Vagina (tissue), 2 donors: Measurements from ENCODE around the gene ATM. TPM values are rescaled to one million over a fixed set of nuclear protein-coding genes. Genes with fewer than 3 reads are reported as not detected.

Experiments used
- DNase-seq, 2 donors: peaks; one replicate each; pipeline ENCODE4 v3.0.0-alpha.2; 2017; ENCODE audit errors: extremely low spot score in 2 of 2
- H3K27ac ChIP-seq: fragments of 200-600 bp; sonication (generic); one replicate; pipeline ENCODE4 v1.5.1; 2019
- H3K27me3 ChIP-seq: fragments of 200-600 bp; sonication (generic); one replicate; pipeline ENCODE4 v1.5.1; 2019
- H3K36me3 ChIP-seq, 2 donors: fragments of 200-600 bp; sonication (generic); one replicate each; pipeline ENCODE4 v1.5.1; 2017 to 2019
- H3K4me1 ChIP-seq: fragments of 200-600 bp; sonication (generic); one replicate; pipeline ENCODE4 v1.5.1; 2019
- H3K4me3 ChIP-seq, 2 donors: fragments of 200-600 bp; sonication (generic); 1 replicate in 1 of 2; 2 replicates in 1 of 2; pipeline ENCODE4 v1.5.1; 2016 to 2019
- H3K9me3 ChIP-seq: fragments of 200-600 bp; sonication (generic); one replicate; pipeline ENCODE4 v1.5.1; 2019
- CTCF ChIP-seq, 3 experiments: fragments of 450-650 bp in 2 of 3; fragments of 200-600 bp in 1 of 3; sonication (generic) in 1 of 3; IDR thresholded peaks; one replicate each; pipeline ENCODE4 v1.5.1; 2017 to 2019; ENCODE audit warnings: antibody characterized with exemption in 3 of 3, mild to moderate bottlenecking in 2 of 3, moderate library complexity in 2 of 3
- POLR2A ChIP-seq, 2 donors: fragments of 450-650 bp; IDR thresholded peaks; one replicate each; pipeline ENCODE4 v1.6.1; 2017; ENCODE audit warnings: antibody characterized with exemption in 2 of 2, mild to moderate bottlenecking in 2 of 2, moderate library complexity in 2 of 2
- POLR2AphosphoS5 ChIP-seq, 2 donors: sonication (generic); formaldehyde crosslinking; IDR thresholded peaks; one replicate each; pipeline ENCODE4 v1.9.0; 2017; ENCODE audit warnings: antibody characterized with exemption in 2 of 2, mild to moderate bottlenecking in 2 of 2, low read depth in 1 of 2; ENCODE audit not compliant: insufficient read depth in 1 of 2
- intact Hi-C: fragments of 100-400 bp; cut with DNase I; formaldehyde crosslinking; loops from one replicate; pipeline ENCODE4 v1.15.1; 2023
- total RNA-seq: library from RNA; depleted of rRNA; stranded (reverse); fragments of >200 nt; gene quantifications from one replicate; pipeline ENCODE4 v1.2.3, GENCODE V29; 2016

Gene ATM, protein sequence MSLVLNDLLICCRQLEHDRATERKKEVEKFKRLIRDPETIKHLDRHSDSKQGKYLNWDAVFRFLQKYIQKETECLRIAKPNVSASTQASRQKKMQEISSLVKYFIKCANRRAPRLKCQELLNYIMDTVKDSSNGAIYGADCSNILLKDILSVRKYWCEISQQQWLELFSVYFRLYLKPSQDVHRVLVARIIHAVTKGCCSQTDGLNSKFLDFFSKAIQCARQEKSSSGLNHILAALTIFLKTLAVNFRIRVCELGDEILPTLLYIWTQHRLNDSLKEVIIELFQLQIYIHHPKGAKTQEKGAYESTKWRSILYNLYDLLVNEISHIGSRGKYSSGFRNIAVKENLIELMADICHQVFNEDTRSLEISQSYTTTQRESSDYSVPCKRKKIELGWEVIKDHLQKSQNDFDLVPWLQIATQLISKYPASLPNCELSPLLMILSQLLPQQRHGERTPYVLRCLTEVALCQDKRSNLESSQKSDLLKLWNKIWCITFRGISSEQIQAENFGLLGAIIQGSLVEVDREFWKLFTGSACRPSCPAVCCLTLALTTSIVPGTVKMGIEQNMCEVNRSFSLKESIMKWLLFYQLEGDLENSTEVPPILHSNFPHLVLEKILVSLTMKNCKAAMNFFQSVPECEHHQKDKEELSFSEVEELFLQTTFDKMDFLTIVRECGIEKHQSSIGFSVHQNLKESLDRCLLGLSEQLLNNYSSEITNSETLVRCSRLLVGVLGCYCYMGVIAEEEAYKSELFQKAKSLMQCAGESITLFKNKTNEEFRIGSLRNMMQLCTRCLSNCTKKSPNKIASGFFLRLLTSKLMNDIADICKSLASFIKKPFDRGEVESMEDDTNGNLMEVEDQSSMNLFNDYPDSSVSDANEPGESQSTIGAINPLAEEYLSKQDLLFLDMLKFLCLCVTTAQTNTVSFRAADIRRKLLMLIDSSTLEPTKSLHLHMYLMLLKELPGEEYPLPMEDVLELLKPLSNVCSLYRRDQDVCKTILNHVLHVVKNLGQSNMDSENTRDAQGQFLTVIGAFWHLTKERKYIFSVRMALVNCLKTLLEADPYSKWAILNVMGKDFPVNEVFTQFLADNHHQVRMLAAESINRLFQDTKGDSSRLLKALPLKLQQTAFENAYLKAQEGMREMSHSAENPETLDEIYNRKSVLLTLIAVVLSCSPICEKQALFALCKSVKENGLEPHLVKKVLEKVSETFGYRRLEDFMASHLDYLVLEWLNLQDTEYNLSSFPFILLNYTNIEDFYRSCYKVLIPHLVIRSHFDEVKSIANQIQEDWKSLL (N-terminal part only)
- 59.9 TPM for total RNA-seq

GRCh38 chr11:108222574-108223347 lies at the start of gene ATM, which contains the start of gene NPAT:
TSS of gene ATM (plus strand) at chr11:108223067. CDS start at chr11:108227625, 4,558 bp downstream.
TSS of gene NPAT (minus strand) at chr11:108222638. CDS start at chr11:108222536, 102 bp downstream.
- Histone ChIP-seq H3K27me3 (no peaks in the 10 kb centered on the region), H3K36me3 (no peaks in the 10 kb centered on the region), H3K9me3 (no peaks in the 10 kb centered on the region), H3K27ac (peak within 1 kb of the TSS; percentile 97), H3K4me1 (peaks cover 50% of the 10 kb centered on the region), H3K4me3 (peak within 1 kb of the TSS; percentile 74)
- TF ChIP-seq CTCF (IDR thresholded peaks at IDR 0.05) (peak; percentile 16 to 40 (median 28)), POLR2A (IDR thresholded peaks at IDR 0.05) (peak in 1 of 2 donors; percentile 95), POLR2AphosphoS5 (IDR thresholded peaks at IDR 0.05; ENCODE audit: insufficient read depth in 1 of 2, low read depth in 1 of 2) (peak; percentile 95)
- intact Hi-C loops: no loop called here
- DNase-seq: peak; percentile 98 to 100

GRCh38 chr11:108177570-108177969 lies 45.3 kb upstream of the ATM start:
- TF ChIP-seq POLR2AphosphoS5 (IDR thresholded peaks at IDR 0.05; ENCODE audit: insufficient read depth in 1 of 2, low read depth in 1 of 2) (no peak), POLR2A (IDR thresholded peaks at IDR 0.05) (no peak), CTCF (IDR thresholded peaks at IDR 0.05) (no peak)
- peaks cover 0 to 22% of the 10 kb centered on the region in 2 donors for H3K36me3 ChIP-seq
- intact Hi-C loops: no loop called here

GRCh38 chr11:108193725-108194124 lies 29.1 kb upstream of the ATM start:
- no peaks in the 10 kb centered on the region for H3K4me1 ChIP-seq
- H3K36me3 ChIP-seq: peaks cover 0 to 48% of the 10 kb centered on the region in 2 donors
- no peak overlapping the region for H3K27ac ChIP-seq
- H3K4me3 ChIP-seq: no peak overlapping the region
- no peaks in the 10 kb centered on the region for H3K9me3 ChIP-seq
- DNase-seq: no peak
- TF ChIP-seq CTCF (IDR thresholded peaks at IDR 0.05): no peak
- TF ChIP-seq POLR2AphosphoS5 (IDR thresholded peaks at IDR 0.05; ENCODE audit: insufficient read depth in 1 of 2, low read depth in 1 of 2): no peak
- no peak for TF ChIP-seq POLR2A (IDR thresholded peaks at IDR 0.05)
- intact Hi-C loops: no loop called here
- H3K27me3 ChIP-seq: no peaks in the 10 kb centered on the region

More at GRCh38 chr11:108177570-108177969, 45.3 kb upstream of the ATM start:
- Histone ChIP-seq H3K9me3 (no peaks in the 10 kb centered on the region), H3K4me1 (no peaks in the 10 kb centered on the region), H3K27ac (no peak overlapping the region), H3K4me3 (no peak overlapping the region), H3K27me3 (no peaks in the 10 kb centered on the region)
- DNase-seq: no peak

DNA sequence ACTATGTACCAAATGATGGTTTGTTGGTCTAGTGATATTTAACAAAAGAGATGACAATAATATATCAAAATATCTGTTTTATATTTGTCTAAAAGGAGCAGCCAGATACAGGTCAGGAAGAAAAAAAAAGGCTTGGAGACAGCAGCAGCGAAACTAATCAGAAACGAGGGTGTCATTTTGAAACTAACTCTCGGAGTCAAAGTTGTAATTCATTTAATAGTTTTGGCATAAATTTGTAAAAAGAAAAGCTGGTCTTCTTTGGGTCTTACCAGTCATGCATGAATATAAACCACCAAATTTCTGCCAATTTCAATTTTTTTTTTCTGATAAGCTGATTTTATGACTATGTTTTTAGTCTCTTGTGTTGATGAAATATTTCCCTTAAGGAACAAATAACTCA lies 26.0 kb upstream of the ATM start:
- no peak overlapping the region for H3K27ac ChIP-seq
- H3K36me3 ChIP-seq: peaks cover 0 to 34% of the 10 kb centered on the region in 2 donors
- no peak for DNase-seq
- peaks cover 8% of the 10 kb centered on the region for H3K4me1 ChIP-seq
- no peaks in the 10 kb centered on the region for H3K27me3 ChIP-seq
- no peak overlapping the region for H3K4me3 ChIP-seq
- TF ChIP-seq POLR2A (IDR thresholded peaks at IDR 0.05) (no peak), CTCF (IDR thresholded peaks at IDR 0.05) (no peak), POLR2AphosphoS5 (IDR thresholded peaks at IDR 0.05; ENCODE audit: insufficient read depth in 1 of 2, low read depth in 1 of 2) (no peak)
- intact Hi-C loops: no loop called here
- no peaks in the 10 kb centered on the region for H3K9me3 ChIP-seq
